Erythroblast (primary cell): Measurements from ENCODE around the gene EDNRB.

Experiments used
- GATA1 ChIP-seq: IDR thresholded peaks from 2 replicates; pipeline ENCODE4 v1.6.1; 2011; ENCODE audit warnings: low read depth, mild to moderate bottlenecking, control low read depth, low read length, moderate library complexity
- POLR2A ChIP-seq: IDR thresholded peaks from 2 replicates; pipeline ENCODE4 v1.6.1; 2011; ENCODE audit warnings: mild to moderate bottlenecking, low read length

DNA sequence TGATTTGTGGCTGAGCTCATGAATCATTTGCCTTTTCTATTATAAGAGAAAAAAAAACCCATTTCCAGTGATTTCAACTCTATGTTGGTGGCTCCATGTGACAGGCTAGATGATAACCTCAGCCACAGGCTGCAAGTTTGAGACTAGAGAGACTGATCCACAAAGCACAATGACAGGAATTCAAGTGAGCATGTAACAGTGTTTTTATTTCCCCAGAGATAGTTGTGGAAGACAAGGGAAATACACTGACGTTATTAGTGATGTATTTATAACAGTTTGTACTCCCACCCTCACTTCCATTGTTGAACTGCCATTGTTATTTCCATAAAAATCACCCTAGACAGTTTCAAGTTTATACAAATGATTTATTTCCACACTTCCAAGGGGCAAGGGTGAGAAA lies 27.9 kb upstream of the EDNRB start:
- TF ChIP-seq POLR2A (no peak), GATA1 (no peak)
